IgD-negative memory B cell (primary cell): Measurements from ENCODE around the gene SLC5A11. TPM values are rescaled to one million over a fixed set of nuclear protein-coding genes. Genes with fewer than 3 reads are reported as not detected.
"Not testable (repeated sequence)": the region's sequence is repeated elsewhere in the genome, so short reads cannot be mapped to it uniquely, and the experiment has no call there.

Source experiments
- H3K27ac Mint-ChIP-seq, 3 donors: one replicate each; pipeline ENCODE4 v1.8.0; 2020 to 2022; ENCODE audit warnings: mild to moderate bottlenecking in 3 of 3, mixed read lengths in 3 of 3, moderate library complexity in 1 of 3
- H3K27me3 Mint-ChIP-seq: one replicate; pipeline ENCODE4 v1.8.0; 2021; ENCODE audit warnings: mixed read lengths
- H3K36me3 Mint-ChIP-seq: one replicate; pipeline ENCODE4 v1.8.0; 2020; ENCODE audit warnings: mild to moderate bottlenecking, mixed read lengths
- H3K4me1 Mint-ChIP-seq, 3 donors: one replicate each; pipeline ENCODE4 v1.8.0; 2020 to 2022; ENCODE audit warnings: mixed read lengths in 3 of 3, mild to moderate bottlenecking in 1 of 3
- H3K4me3 Mint-ChIP-seq, 4 donors: one replicate each; pipeline ENCODE4 v1.8.0; 2020 to 2022; ENCODE audit warnings: mild to moderate bottlenecking in 4 of 4, mixed read lengths in 4 of 4, moderate library complexity in 3 of 4
- H3K9me3 Mint-ChIP-seq, 3 donors: one replicate each; pipeline ENCODE4 v1.8.0; 2020 to 2021; ENCODE audit warnings: mixed read lengths in 3 of 3, mild to moderate bottlenecking in 1 of 3
- polyA plus RNA-seq: library from polyadenylated mRNA; unstranded; fragments of 300-500 nt; fragmentation: Illumina TruSeq; gene quantifications from one replicate; pipeline ENCODE4 v1.2.3, GENCODE V29; 2021

The SLC5A11 gene, protein sequence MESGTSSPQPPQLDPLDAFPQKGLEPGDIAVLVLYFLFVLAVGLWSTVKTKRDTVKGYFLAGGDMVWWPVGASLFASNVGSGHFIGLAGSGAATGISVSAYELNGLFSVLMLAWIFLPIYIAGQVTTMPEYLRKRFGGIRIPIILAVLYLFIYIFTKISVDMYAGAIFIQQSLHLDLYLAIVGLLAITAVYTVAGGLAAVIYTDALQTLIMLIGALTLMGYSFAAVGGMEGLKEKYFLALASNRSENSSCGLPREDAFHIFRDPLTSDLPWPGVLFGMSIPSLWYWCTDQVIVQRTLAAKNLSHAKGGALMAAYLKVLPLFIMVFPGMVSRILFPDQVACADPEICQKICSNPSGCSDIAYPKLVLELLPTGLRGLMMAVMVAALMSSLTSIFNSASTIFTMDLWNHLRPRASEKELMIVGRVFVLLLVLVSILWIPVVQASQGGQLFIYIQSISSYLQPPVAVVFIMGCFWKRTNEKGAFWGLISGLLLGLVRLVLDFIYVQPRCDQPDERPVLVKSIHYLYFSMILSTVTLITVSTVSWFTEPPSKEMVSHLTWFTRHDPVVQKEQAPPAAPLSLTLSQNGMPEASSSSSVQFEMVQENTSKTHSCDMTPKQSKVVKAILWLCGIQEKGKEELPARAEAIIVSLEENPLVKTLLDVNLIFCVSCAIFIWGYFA
- 0.13 TPM for polyA plus RNA-seq

DNA sequence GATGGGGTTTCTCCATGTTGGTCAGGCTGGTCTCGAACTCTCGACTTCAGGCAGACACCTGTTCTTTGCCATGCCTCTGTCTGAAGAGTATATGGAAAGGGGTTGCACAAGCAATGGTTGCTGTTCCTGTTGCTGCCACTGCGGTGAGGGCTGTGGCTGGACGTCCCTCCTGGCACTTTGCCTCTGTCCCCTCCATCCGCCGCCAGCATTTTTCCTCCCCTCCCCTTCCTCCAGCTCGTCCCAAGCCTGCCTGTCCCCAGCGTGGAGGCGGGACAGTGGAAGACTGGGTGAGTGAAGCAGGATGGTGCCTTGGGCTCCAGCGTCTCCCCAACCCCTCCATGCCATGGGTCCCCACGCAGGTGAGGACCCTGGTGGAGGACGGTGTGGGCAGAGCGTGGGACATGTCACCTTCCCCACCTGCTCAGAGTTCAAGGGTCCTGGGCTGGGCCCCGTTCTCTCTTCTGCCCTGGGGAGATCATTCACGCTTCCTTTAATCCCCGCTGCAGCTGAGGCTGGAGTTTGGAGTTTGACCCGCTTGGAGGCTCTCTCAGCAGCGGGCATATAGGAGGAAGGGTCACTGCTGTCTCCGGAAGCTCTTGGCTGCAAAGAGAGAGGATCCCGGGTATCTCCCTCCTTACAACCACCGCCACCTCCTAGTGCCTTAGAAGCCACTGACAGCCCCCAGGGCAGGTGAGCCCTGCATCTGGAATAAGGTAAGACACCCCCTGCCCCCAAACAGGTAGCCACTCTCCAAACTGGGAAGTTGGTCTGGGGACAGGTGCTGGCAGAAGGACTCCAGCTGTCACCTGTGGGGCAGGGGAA, at the start of gene SLC5A11:
TSS of gene SLC5A11 (plus strand) at position 238 of the 822 bp plus-strand sequence. CDS start 12,681 bp downstream, outside the sequence.
- H3K27ac Mint-ChIP-seq, result no peak within 1 kb of the TSS
- H3K9me3 Mint-ChIP-seq, result no peaks in the 10 kb centered on the region
- no peaks in the 10 kb centered on the region for H3K27me3 Mint-ChIP-seq
- H3K4me1 Mint-ChIP-seq, result no peaks in the 10 kb centered on the region
- no peak within 1 kb of the TSS for H3K4me3 Mint-ChIP-seq
- peaks cover 5% of the 10 kb centered on the region for H3K36me3 Mint-ChIP-seq

DNA sequence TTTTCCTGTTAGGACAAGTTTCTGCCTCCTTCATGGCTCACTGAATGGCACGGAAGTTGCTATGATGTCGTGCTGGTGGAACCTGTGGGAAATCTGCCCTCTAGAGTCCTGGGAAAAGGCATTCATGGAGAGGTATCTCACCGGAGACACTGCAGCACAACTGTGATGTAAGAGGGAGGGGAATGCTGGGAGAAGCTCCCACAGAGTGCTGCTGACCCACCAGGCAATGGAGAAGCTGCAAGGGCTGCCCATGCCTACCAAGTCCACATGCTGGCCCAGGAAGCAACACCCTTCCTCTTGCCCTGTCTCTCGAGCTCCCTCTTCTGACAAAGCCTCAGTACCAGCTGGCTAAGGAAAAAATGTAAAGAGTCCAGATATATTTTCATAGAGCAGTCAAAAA, 45.2 kb upstream of the SLC5A11 start:
- H3K9me3 Mint-ChIP-seq, result no peaks in the 10 kb centered on the region
- peaks cover 16% of the 10 kb centered on the region for H3K36me3 Mint-ChIP-seq
- no peak overlapping the region for H3K27ac Mint-ChIP-seq
- H3K4me3 Mint-ChIP-seq, result no peak overlapping the region
- no peaks in the 10 kb centered on the region for H3K27me3 Mint-ChIP-seq
- H3K4me1 Mint-ChIP-seq, result peaks cover 0 to 2% (median 0%) of the 10 kb centered on the region in 3 donors

DNA sequence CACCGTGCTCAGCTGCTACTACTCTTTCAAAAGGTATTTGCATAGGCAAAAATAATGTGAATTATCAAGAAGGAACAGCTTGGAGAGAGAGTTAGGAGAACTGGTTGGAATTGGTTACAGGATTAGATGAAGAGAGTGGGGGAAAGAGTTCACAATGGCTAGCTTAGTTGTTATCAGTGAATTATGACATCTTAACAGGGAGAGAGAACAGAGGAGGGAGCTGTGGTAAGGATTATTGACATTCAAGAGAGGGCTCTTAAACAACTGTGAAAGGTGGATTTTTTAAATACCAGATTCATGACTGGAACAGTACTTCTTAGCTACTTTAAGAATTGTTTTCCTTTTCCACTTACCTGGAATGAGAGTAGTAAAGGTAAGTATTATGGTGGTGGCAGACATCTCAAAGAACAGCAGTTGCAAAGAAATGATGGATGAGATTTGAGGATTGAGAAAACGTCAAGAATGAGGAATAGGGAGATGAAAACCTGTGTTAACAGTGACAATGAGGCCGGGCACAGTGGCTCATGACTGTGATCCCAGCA, 43.9 kb upstream of the SLC5A11 start:
- no peaks in the 10 kb centered on the region for H3K27me3 Mint-ChIP-seq
- H3K27ac Mint-ChIP-seq, result peak overlapping the region in 1 of 3 donors; percentile 3
- no peak overlapping the region for H3K4me3 Mint-ChIP-seq
- peaks cover 16% of the 10 kb centered on the region for H3K36me3 Mint-ChIP-seq
- peaks cover 0 to 2% (median 0%) of the 10 kb centered on the region in 3 donors for H3K4me1 Mint-ChIP-seq
- no peaks in the 10 kb centered on the region for H3K9me3 Mint-ChIP-seq

DNA sequence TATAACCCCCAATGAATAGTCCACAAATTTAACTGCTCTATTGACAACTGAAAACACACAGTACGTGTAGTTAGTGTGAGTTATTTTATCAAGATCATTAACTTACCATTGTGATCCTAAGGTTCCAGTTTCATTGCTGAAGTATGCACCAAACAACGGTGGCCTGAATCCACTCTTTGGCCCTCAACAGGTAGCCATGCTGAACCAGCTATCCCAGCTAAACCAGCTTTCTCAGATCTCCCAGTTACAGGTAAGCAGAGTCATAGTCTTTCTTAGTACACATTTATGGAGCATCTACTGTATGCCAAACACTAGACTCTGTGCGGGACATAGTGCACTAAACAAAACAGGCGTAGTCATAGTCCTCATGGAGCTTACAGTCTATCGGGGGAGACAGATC, 40.3 kb upstream of the SLC5A11 start:
- H3K36me3 Mint-ChIP-seq, result peaks cover 8% of the 10 kb centered on the region
- no peak overlapping the region for H3K27ac Mint-ChIP-seq
- no peak overlapping the region for H3K4me3 Mint-ChIP-seq
- no peaks in the 10 kb centered on the region for H3K27me3 Mint-ChIP-seq
- H3K4me1 Mint-ChIP-seq, result peaks cover 0 to 2% (median 0%) of the 10 kb centered on the region in 3 donors
- no peaks in the 10 kb centered on the region for H3K9me3 Mint-ChIP-seq

DNA sequence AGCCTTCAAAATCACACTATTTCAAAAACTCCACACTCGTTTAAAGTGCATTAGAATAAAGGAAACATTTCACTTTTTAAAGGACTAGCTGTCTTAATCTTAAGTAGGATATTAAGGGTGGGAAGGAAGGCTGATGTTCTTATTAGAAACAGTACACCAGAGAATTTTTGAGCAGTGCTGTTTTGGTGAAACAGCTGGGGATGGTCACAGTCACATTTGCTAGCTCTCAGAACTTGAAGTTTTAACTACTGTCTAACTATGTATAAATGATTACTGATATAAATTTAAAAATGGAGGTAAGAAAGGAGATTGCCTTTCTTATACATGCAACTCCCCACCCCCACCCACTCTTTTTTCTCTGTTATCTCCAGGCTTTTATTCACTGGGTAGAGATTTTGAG, 38.5 kb upstream of the SLC5A11 start:
- Mint-ChIP-seq H3K4me1 (no peaks in the 10 kb centered on the region), H3K9me3 (no peaks in the 10 kb centered on the region), H3K27ac (no peak overlapping the region), H3K27me3 (no peaks in the 10 kb centered on the region), H3K36me3 (peaks cover 6% of the 10 kb centered on the region), H3K4me3 (no peak overlapping the region)

DNA sequence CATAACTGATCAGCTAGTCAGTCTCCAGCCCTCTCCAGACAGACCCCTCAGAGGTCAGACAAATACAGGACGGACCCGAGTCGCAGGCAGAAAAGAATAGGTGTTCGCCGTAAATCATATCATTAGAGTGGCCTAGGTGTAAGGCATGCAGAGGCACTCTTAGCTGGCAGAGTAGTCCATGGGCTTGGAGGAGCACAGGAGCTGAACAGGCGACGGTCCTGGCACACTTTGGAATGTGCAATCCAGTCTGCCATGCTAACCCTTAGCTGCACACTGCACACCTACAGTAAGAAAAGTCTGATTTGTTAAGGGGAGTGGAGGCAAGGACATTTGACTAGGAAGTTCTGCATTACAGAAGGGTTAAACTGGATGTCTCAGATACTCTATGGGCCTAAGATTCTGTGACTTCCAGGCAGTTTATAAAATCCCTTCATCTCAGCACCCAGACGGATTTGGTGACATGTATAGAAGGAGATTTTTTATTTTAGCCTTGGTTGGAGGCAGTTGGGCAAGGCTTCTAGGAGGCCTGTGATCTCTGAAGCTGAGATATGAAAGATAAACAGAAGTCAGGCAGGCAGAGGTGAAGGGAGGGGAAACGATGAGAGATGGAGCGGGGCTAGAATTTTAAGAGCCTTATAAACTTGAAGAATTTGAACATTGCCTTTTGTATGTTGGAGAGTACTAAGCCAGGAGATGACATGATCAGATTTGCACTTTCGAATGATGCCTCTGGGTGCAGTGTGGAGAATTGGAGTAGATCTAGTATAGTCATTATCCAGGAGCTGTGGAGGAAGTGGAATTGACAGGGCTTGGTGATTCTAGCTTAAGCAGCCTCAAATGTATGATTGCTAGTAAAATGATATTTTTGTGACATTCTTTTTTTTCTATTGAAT, 34.6 kb upstream of the SLC5A11 start:
- no peaks in the 10 kb centered on the region for H3K9me3 Mint-ChIP-seq
- H3K27ac Mint-ChIP-seq, result peak overlapping the region in 2 of 3 donors; percentile 10 to 14
- H3K27me3 Mint-ChIP-seq, result no peaks in the 10 kb centered on the region
- no peaks in the 10 kb centered on the region for H3K4me1 Mint-ChIP-seq
- no peak overlapping the region for H3K4me3 Mint-ChIP-seq
- peaks cover 6% of the 10 kb centered on the region for H3K36me3 Mint-ChIP-seq

DNA sequence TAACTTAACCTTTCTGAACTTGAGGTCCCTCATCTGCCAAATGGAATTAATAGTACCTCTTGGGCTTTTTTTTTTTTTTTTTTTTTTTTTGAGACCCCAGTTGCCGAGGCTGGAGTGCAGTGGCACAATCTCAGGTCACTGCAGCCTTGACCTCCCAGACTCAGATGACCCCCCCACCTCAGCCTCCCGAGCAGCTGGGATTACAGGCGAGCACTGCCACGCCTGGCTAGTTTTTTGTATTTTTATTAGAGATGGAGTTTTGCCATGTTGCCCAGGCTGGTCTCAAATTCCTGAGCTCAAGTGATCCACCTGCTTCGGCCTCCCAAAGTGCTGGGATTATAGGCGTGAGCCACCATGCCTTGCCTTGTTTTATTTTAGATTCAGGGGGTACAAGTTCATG, 33.0 kb upstream of the SLC5A11 start:
- not testable (repeated sequence) for H3K9me3 Mint-ChIP-seq, H3K36me3 Mint-ChIP-seq

DNA sequence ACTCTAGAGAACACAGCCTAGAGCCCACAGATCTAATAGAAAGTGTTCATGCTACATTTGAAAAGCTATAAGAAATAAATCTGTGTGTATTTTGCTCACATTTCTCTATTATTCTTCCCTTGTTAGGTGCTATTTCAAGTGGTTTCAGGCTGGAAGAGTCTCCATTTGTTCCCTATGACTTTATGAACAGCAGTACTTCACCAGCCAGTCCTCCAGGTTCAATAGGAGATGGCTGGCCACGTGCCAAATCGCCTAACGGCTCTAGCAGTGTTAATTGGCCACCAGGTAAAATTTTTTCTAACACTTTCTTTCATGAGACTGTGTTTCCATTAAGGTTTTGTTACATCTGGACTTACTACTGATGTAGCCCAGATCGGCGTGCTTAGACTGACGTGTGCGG, 30.7 kb upstream of the SLC5A11 start:
- H3K27me3 Mint-ChIP-seq, result no peaks in the 10 kb centered on the region
- H3K4me1 Mint-ChIP-seq, result no peaks in the 10 kb centered on the region
- peaks cover 10% of the 10 kb centered on the region for H3K36me3 Mint-ChIP-seq
- H3K4me3 Mint-ChIP-seq, result no peak overlapping the region
- no peak overlapping the region for H3K27ac Mint-ChIP-seq
- no peaks in the 10 kb centered on the region for H3K9me3 Mint-ChIP-seq

More for the DNA sequence above, 33.0 kb upstream of the SLC5A11 start:
- H3K27me3 Mint-ChIP-seq, H3K4me1 Mint-ChIP-seq, H3K4me3 Mint-ChIP-seq, H3K27ac Mint-ChIP-seq: not testable (repeated sequence)

DNA sequence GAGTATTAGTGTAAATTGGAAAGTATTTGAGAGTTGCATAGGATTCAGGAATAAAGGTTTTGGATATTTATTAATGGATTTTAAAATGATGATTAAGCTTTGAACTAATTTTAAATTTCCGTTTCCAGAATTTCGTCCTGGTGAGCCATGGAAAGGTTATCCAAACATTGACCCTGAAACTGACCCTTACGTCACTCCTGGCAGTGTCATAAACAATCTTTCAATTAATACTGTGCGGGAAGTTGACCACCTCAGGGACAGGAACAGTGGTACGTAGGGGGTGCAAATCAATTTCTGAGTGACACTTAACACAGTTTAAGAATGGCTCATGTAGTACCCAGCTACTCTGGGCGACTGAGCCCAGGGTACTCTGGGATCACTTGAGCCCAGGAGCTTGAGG, 29.1 kb upstream of the SLC5A11 start:
- Mint-ChIP-seq H3K27ac (no peak overlapping the region), H3K27me3 (no peaks in the 10 kb centered on the region), H3K4me1 (no peaks in the 10 kb centered on the region), H3K9me3 (no peaks in the 10 kb centered on the region), H3K4me3 (no peak overlapping the region), H3K36me3 (peaks cover 7% of the 10 kb centered on the region)

DNA sequence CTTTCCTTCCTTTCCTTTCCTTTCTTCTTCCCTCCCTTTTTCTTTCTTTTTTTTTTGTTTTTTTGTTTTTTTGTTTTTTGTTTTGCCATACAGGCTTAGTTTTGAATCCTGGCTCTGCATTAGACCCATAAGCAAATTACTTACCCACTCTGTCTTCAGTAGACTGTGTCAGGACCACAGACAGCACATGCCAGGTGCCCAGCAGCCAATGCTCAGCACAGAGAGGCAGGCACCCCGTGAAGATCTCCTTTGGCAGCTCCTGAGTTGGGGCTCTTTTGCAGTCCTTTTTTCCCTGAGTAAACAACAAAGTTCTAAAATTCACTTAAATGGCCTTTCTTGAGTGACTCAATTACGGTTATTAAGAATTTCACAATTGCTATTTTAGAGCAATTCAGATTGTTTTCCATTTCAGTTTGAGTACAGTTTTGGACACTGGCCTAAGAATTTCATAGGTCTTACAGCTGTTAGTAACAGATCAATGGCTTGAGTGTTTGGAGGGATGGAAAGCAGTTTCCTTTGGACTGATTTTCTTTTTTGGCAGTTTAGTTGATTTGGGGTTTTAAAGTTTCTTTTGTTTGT, 26.2 kb upstream of the SLC5A11 start:
- Mint-ChIP-seq H3K4me1 (no peaks in the 10 kb centered on the region), H3K27ac (peak overlapping the region in 1 of 3 donors; percentile 78), H3K36me3 (peaks cover 12% of the 10 kb centered on the region), H3K9me3 (no peaks in the 10 kb centered on the region), H3K27me3 (no peaks in the 10 kb centered on the region), H3K4me3 (no peak overlapping the region)

DNA sequence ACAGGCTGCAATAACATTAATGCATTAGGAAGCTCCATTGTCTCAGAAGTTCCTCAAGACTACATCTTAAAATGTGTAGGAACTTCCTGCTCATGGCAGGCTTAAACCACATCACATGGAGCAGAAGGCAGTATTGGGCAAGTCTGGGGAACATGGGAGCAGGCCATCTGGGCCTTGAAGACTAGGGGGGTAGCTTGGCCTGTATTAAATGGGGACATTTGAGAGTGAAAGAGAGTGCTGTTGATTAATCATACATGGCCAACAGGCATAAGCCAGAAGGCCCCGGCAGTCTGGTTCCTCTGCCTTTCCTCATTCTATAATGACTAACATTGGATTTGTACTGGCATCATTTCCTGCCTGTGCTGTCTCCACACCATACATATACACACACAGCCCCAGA, 25.2 kb upstream of the SLC5A11 start:
- no peaks in the 10 kb centered on the region for H3K27me3 Mint-ChIP-seq
- H3K9me3 Mint-ChIP-seq, result no peaks in the 10 kb centered on the region
- peak overlapping the region in 1 of 3 donors; percentile 28 for H3K27ac Mint-ChIP-seq
- no peaks in the 10 kb centered on the region for H3K4me1 Mint-ChIP-seq
- peaks cover 13% of the 10 kb centered on the region for H3K36me3 Mint-ChIP-seq
- H3K4me3 Mint-ChIP-seq, result no peak overlapping the region

DNA sequence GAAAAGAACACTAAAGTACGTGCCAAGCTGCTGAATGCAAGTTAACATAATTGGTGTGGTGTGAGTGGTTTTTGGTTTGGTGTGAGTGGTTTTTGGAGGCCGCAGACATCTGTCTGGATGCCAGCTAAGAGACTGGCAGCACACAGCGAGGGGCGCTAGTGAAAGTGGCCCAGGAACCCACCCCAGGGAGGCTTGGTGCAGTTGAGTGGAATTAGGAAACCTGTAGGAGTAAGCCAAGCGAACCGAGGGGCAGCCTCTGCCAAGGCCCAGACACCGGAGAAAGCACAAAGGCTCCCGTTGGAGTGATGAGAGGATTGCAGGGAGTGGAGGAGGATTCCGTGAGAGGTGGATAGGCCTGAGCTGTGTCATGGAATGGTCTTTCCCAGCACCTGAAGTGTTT, 24.6 kb upstream of the SLC5A11 start:
- H3K4me3 Mint-ChIP-seq, result no peak overlapping the region
- no peaks in the 10 kb centered on the region for H3K9me3 Mint-ChIP-seq
- no peaks in the 10 kb centered on the region for H3K4me1 Mint-ChIP-seq
- no peaks in the 10 kb centered on the region for H3K27me3 Mint-ChIP-seq
- H3K36me3 Mint-ChIP-seq, result peaks cover 16% of the 10 kb centered on the region
- no peak overlapping the region for H3K27ac Mint-ChIP-seq

DNA sequence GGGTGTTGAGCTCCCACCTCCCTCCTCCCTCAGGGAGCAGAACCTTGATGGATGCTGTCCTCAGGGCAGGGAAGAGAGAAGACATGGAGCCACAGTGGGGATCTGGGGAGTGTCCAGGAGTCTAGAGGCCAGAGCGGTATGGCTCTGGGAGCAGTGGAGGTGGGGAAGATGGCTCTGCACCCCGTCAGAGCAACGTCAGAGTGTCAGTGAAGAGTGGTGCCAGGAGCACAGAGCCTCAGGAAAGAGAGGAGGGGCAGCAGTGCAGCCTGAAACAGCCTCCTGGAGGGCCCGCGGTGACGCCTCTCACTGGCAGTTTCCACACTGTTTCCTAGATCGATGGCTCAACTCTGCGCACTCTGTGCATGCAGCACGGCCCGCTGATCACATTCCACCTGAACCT, 23.2 kb upstream of the SLC5A11 start:
- Mint-ChIP-seq H3K27me3 (no peaks in the 10 kb centered on the region), H3K9me3 (peaks cover 0 to 2% (median 0%) of the 10 kb centered on the region in 3 donors), H3K4me1 (no peaks in the 10 kb centered on the region), H3K27ac (no peak overlapping the region), H3K36me3 (peaks cover 22% of the 10 kb centered on the region), H3K4me3 (no peak overlapping the region)

DNA sequence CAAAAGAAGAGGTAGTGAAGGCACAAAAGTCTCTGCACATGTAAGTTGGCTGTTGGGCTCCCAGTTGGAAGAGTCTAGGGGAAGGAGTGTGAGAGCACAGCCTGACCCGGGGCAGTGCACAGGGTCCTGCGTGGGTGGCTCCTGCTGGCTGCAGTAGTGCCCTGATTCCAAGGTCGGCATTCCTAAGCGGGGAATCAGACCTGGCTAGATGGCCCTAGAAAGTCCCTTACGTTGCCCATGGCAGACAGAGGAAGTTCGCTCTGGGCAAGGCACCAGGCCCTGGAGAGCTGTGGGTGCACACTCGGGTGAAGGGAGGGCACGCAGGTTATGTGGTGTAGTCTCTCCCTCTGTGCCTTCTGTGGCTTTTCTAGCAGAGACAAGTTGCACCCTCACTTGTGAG, 22.8 kb upstream of the SLC5A11 start:
- no peaks in the 10 kb centered on the region for H3K27me3 Mint-ChIP-seq
- no peak overlapping the region for H3K4me3 Mint-ChIP-seq
- H3K9me3 Mint-ChIP-seq, result peaks cover 0 to 2% (median 0%) of the 10 kb centered on the region in 3 donors
- H3K36me3 Mint-ChIP-seq, result peaks cover 18% of the 10 kb centered on the region
- H3K4me1 Mint-ChIP-seq, result no peaks in the 10 kb centered on the region
- H3K27ac Mint-ChIP-seq, result no peak overlapping the region
